Renal pelvis (tissue), 4 donors: ENCODE results near the gene FANCC. TPM values are rescaled to one million over a fixed set of nuclear protein-coding genes. Genes with fewer than 3 reads are reported as not detected.

Experiments used
- DNase-seq: peaks from one replicate; pipeline ENCODE4 v3.0.0-alpha.2; 2013
- polyA plus RNA-seq, 3 donors: library from polyadenylated mRNA; unstranded; fragments of 120-200 nt; gene quantifications; one replicate each; pipeline ENCODE4 v1.2.1, GENCODE V29; 2013; ENCODE audit not compliant: insufficient read length in 3 of 3

The FANCC gene
- polyA plus RNA-seq, 3 donors: 20.0 to 26.9 (median 26.2) TPM

- DNase-seq: no peak
These were observed 119.7 kb downstream of the FANCC start for GRCh38 chr9:95197692-95198271.

DNA sequence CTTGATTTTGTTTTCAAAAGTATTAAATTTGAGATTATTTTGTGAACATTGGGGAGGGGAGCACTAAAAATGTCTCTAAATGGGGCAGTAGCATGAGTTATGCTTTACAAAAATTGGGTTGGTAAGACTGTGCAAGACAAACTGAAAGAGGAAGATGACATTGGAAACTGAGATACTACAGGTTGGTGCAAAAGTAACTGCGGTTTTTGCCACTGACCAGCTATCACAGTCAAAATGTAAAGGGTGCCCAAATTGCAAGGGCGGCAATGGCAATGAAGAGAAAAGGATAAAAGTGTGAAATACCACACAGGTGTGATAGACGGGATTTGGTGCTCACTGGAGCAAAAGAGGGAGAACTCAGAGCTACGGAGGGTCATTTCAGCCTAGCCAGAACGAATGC, 124.0 kb downstream of the FANCC start:
- DNase-seq: no peak

GRCh38 chr9:95193067-95193466, 124.4 kb downstream of the FANCC start:
- no peak for DNase-seq

- no peak for DNase-seq
These were observed 124.9 kb downstream of the FANCC start for GRCh38 chr9:95192631-95193030.

- no peak for DNase-seq
These were observed 127.1 kb downstream of the FANCC start for GRCh38 chr9:95190413-95190812.

GRCh38 chr9:95189251-95190098, 128.0 kb downstream of the FANCC start:
- peak; percentile 80 for DNase-seq

GRCh38 chr9:95188459-95188858, 129.1 kb downstream of the FANCC start:
- no peak for DNase-seq

GRCh38 chr9:95185956-95186355, 131.6 kb downstream of the FANCC start:
- DNase-seq: no peak

DNA sequence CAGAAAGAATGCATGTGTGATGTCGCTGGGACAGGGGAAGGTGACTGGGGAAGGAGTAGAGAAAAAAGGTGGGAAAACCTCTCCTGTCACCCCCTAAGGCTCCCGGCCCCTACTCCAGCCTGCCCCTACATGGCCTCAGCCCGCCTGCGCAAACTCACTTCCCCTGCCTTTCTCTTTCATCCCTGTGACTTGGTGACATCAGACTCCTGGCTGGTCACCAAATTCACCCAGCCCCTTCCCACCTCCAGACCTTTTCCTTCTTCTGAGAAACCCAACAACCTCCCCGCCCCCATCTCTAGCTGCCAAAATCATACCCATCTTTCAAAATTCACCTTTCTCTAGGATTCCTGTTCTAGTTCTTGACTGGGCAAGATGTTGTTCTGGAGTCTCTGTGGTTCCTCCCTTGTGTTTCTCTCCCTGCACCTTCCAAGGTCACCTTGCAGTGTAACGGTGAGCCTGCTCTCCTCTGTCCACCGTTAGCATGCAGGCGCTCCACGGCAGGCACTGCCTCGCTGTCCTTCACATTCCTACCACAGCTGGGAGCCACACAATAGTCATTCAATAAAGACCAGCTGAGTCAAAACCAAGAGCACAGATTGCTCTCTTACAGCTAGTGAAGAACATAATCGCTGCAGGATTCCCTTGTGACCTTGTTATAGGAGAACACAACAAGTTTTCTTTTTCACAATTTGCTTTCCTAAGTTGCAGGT, 134.5 kb downstream of the FANCC start:
- peak; percentile 44 for DNase-seq

GRCh38 chr9:95181835-95182234, 135.7 kb downstream of the FANCC start:
- no peak for DNase-seq

DNA sequence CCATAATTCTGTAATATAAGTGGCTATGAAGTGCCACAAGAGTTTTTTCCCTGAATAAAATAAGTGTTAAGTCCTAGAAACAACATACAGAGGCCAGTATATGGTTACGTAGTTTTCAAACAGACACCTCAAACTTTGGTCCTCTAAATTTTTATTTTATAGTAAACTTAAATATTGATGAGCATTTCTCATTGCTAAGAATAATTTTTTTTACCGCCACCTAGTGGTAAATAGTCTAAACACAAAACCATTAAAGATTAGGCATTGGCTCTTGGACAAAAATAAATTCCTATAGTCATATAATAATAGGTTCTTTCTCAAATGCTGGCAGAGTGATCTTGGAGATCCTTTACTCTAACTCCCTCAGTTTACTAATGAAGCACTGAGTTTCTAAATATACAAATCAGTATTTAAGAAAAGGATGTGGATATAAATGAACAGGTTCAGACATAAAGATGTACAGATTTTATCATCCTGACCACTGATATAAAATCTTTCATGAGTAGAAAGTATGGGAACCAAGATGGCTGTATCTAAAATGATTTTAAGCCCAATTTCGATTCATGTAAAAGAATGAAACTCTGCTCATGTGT, 136.2 kb downstream of the FANCC start:
- no peak for DNase-seq

GRCh38 chr9:95177617-95178016, 139.9 kb downstream of the FANCC start:
- DNase-seq: no peak

DNA sequence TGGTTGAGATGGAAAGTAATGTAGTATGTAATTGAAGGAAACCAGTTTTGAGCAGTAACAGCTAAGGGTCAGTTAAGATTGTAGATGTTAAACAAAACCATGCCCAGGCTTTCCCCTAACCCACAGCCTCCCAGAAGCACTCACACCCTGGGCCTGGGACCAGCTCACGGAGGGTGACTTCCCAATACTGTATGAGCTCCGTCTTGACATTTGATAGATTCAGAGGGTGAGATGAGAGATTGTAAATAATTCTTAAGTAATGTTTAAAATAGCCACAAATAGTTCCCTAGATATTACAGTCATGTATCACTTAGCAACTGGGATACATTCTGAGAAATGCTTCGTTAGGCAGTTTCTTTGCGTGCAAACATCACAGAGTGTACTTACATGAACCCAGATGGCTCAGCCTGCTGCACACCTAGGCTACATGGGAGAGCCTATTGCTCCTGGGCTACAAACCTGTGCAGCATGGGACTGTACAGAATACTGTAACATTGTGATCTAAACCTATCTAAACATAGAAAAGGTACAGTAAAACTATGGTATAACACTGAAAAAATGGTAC, 140.7 kb downstream of the FANCC start:
- DNase-seq: no peak

DNA sequence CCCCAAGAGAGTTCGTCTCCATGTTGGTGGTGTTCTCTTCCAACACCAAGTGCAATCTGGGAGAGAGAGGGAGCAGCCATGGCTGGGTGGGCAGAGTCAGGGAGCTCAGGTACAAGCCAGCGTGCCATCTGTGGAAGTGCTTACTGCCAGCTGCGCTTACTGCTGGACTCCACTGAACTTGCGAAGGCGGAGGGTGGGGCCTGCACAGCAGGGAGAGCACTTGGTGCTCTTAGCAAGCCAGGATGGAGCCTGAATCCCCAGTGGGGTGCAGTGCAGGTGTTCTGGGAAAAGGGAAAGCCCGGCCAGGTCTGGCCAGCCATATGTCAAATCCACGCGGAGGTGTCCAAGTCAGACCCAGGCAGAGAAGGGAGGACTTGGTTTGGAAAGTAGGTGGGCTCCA, 142.0 kb downstream of the FANCC start:
- DNase-seq: no peak

GRCh38 chr9:95174038-95174437, 143.5 kb downstream of the FANCC start:
- DNase-seq: no peak

GRCh38 chr9:95171596-95171995, 145.9 kb downstream of the FANCC start:
- DNase-seq: no peak

GRCh38 chr9:95171001-95171400, 146.5 kb downstream of the FANCC start:
- no peak for DNase-seq

- DNase-seq: no peak
These were observed 149.5 kb downstream of the FANCC start for GRCh38 chr9:95167998-95168397.

- DNase-seq: no peak
These were observed 152.5 kb downstream of the FANCC start for GRCh38 chr9:95165004-95165403.

- peak; percentile 60 for DNase-seq
These were observed 159.9 kb downstream of the FANCC start for GRCh38 chr9:95157481-95158151.

DNA sequence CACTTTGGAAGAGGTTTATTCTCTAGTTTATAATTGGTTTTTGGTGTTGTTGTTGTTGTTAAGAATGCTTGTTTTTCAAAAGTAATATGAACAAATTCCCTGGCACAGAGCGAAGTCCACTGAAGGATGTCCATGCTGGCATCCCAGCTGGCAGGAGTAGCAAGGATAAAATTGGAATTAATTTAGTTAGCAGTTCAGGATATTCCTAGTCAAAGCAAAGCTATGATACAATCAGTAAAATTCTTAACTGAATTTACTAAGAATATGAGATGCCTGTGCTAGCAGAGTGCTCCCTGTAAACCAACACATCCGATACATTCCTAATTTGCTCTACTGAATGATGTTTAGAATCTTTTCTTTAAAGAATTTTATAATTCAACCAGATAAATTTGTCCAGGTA, 161.4 kb downstream of the FANCC start:
- DNase-seq: no peak

- DNase-seq: no peak
These were observed 162.3 kb downstream of the FANCC start for GRCh38 chr9:95155220-95155619.
